GM21423 (cell line): ENCODE measurements around the gene PPP2R3B.
"Not testable (repeated sequence)": the region's sequence is repeated elsewhere in the genome, so short reads cannot be mapped to it uniquely, and the experiment has no call there.

Source experiments
- ATAC-seq: cut with Tn5 transposase; IDR thresholded peaks from one replicate; pipeline ENCODE4 v1.9.1; 2021; ENCODE audit warnings: mild to moderate bottlenecking, moderate library complexity; ENCODE audit not compliant: unreplicated experiment

The PPP2R3B gene

GRCh38 chrX:340641-341423, 45.9 kb downstream of the PPP2R3B start:
- no peak for ATAC-seq

- ATAC-seq, result no peak
Observed at GRCh38 chrX:340121-340520, 46.6 kb downstream of the PPP2R3B start.

- ATAC-seq, result no peak
Observed at GRCh38 chrX:338836-339400, 47.8 kb downstream of the PPP2R3B start.

DNA sequence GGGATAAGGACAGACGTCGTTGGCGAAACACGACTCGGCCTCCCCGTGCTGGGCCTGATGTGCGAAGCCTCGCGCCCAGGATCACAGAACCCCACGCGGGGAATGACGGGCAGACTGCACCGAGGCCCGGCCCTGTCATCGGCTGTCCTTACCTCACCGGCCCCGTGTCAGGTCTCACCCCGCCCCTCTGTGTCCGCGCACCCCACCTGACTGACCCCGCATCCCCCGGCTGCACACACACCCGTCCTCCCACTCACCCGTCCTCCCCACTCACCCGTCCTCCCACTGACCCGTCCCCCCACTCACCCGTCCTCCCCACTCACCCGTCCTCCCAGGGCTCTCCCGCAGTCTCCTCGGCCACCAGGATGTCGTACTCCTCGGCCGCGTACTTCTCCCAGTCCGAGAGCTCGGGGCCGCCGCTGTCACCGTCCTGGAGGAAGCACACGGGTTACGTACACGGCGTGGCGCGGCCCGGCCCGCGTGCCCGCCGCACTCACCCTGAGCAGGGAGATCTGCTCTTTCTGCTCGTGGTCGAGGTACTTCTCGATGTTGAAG, 48.3 kb downstream of the PPP2R3B start:
- no peak for ATAC-seq

DNA sequence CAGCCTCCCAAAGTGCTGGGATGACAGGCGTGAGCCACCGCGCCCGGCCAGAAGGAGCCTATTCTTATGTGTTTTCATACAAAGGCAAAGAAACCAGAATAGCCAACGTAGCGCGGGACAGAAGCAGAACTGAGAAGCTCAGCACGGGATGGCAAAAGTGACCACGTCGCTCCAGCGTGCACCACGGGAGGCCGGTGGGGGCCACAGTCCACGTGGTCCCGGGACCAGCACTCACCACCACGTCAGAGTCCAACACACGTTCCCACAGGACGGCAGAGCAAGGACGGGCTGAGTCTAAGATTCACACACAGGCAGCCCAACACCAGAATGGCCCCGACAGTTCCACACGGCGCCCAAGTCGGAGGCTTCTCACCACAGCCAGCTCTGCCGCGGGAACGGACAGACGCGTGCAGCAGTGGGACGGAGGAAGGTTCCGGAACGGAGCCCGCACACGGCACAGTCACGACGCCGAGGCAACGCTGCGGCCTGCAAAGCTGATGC, 49.3 kb downstream of the PPP2R3B start:
- no peak for ATAC-seq

DNA sequence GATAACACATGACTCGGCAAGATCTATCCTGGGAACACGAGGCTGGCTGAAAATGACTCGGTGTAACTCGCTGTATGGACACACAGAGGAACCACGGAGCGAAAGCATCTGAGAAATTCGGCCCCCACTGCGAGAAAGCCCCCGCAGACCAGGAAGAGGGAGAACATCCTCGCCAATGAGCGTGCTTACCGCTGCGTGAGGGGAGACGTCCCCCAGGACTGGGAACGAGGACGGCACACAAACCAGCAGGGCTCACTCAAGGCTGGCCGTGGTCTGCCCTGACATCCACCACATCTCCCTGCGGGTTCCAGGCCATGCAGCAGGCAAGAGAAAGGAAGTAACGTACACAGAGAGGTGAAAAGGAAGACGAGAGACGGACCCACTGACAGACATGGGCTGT, 50.5 kb downstream of the PPP2R3B start:
- no peak for ATAC-seq

GRCh38 chrX:335758-336155, 51.0 kb downstream of the PPP2R3B start:
- ATAC-seq, result no peak

DNA sequence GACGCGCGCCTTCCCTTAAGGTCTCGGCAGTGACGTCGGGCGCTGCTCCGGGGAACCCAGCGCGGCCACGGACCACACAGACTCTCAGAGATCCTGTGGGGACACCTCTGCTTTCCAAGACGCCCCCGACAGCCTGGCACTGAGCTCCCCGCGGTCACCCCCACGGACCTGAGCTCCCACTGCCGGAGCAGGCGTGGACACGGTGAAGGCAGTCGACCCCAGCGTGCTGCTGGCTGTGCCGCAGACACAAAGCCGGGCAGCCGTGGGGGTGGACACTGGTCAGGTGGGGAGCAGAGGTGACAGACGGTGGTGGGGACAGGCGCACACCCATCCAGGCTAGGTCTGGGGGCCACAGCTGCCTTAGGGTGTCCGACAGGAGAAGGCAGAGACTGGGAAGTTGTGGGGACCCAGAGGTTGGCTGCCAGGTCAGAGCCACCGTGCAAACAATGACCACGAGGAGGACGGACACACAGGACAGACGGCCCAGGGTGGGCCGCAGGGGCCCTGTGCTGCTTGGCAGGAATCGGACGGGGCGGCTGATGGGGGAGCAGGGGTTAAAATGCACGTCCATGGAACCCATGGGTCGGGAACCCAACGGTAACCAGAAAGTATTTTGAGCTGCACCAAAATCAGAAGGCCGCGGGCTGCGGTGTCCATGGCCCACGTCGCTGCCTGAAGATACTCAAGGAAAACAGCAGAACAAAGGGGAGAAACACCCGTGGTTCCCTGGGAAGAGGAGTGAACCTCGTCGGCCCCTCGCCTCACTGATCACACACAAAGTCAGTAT, 51.5 kb downstream of the PPP2R3B start:
- ATAC-seq, result no peak

GRCh38 chrX:334331-334891, 52.3 kb downstream of the PPP2R3B start:
- no peak for ATAC-seq

DNA sequence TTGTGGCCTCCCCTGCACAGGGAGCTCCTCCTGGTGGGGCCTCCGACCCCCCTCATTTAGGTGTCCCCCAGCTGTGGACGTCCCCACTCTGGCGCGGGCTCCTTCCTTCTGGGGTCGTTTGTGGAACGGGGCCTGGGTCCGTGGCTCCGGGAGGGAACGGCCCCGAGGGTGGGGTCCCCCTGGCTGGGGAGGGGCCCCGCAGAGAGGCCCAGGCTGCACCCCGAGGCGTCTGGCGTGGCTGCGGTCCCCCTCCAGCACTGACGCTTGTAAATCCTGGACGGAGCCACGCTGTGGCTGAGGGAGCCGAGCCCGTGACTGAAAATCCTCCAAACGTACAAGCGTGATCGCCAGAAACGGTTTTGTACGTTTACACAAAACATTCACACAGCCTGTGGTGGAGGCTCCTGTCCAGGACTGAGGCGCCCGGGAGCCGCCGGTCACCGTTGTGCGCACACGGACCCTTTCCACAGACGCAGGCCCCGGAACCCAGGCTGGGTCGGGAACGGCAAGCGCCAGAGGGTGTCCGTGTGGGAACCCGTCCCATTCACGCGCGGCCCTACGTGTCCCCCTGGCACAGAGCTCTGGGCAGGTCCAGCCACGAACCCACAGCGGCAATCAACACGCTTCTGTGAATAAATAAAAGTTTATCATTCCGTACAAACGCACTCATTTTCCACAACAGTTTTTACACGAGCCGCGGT, 52.9 kb downstream of the PPP2R3B start:
- ATAC-seq, result no peak

DNA sequence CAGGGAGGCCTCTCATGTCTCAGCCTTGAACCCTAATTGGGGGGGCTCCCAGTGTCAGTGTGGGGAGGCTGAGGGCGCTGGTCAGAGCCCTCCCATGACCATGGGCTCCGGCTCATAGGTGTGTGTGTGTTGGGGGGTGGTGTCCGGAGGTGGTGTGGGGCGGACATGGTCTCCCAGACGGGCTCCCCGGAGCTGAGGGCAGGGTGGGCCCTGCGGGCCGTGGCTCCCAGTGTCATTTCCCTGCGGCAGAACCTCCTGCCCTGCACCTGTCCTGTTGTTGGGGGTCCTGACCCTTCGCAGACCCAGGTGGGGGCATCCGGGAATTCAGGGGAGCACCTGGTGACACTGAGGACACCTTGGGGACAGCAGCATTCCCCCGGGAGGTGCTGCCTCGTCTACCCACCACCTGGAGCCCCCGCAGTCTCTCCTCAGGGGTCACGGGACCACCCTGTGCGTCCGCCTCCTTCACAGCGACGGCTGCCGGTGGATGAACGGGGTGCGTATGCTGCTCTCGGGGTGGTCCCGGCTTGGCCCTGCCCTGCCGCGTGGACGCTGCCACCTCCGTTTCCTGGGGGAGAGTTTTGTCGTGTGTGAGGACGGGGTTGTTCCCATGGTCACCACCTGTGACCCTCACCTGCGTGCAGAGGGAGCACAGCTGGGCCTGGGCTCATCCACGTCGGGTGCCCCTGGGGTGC, 53.6 kb downstream of the PPP2R3B start:
- ATAC-seq, result no peak

- ATAC-seq, result no peak
Observed at GRCh38 chrX:332496-332860, 54.2 kb downstream of the PPP2R3B start.

DNA sequence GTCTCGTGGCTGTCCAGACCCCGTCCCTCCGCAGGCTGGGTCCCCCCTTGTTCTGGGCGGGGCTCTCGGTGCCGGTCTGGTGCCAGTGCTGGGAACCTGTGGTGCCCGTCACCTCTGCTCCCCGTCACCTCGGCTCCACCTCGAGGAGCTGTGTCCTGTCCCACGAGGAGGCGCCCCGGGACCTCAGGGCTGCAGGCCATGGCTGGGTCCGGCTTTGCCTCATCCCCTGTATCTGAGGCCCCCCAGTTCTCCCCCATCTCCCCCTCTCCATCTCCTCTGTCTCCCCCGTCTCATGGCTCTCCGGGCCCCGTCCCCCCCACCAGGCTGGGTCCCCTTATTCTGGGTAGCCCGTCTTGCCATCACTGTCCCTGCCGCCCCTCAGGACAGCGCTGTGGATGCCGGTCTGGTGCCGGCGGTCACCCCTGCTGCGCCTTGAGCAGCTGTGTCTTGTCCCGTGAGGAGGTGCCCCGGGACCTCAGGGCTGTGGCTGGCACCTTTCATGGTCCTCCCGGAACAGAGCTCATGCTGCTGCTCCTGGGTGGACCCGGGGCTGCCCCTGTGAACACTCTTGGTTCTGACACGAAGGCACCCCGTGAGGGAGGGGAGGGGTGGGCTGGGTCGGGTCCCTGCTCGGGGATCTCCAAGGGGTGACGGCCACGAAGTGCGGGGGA, 54.7 kb downstream of the PPP2R3B start:
- no peak for ATAC-seq

DNA sequence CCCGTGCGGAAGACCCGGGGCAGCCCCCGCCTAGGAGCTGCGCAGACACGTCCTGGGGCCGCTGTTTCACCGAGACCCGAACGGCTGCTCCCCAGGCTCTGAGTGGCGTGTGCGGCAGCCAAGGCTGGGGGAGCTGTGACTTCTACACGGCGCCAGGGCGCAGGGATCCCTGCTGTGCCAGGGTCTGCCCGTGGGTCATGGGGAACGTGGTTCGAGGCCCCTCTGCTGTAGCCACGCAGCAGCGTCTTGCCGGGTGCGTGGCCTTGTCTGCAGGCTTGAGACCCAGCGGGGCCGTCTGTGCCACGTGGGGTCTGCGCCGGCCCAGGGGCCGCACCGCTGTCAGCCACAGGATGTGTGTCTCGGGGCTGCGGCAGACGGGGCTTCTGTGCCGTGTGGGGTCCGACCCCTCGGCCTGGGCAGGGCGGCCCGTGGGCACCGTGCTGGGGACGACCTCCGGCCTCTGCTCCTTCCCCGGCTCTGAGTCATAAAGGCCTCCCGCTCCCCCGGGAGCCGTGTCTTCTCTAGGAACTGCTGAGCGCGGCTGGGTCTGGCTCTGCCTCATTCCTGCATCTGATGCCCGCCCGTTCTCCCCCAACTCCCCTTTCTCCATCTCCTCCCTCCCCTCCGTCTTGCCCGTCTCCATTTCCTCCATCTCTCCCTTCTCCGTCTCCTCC, 55.4 kb downstream of the PPP2R3B start:
- ATAC-seq, result no peak

DNA sequence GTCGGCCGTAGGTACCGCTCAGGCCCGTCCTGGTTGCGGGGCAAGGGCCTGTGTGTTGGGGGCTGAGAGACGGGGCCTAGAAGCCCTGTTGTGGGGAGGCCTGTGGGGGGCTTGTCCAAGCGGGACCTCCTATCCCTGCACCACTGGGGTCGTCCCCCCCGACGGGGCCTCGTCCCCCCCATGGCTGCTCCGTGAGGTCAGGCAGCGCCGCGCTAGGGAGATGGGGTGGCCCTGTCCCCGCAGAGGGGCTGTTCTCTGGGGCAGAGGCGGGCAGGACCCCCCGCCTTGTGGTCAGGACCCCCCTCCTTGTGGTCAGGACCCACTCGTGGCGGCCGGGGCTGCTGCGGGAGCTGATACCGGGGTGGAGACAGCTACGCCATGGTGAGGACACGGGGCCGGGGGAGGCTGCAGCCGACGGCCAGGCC, 56.0 kb downstream of the PPP2R3B start:
- no peak for ATAC-seq

- ATAC-seq, result not testable (repeated sequence)
Observed at GRCh38 chrX:330141-330725, 56.5 kb downstream of the PPP2R3B start.

DNA sequence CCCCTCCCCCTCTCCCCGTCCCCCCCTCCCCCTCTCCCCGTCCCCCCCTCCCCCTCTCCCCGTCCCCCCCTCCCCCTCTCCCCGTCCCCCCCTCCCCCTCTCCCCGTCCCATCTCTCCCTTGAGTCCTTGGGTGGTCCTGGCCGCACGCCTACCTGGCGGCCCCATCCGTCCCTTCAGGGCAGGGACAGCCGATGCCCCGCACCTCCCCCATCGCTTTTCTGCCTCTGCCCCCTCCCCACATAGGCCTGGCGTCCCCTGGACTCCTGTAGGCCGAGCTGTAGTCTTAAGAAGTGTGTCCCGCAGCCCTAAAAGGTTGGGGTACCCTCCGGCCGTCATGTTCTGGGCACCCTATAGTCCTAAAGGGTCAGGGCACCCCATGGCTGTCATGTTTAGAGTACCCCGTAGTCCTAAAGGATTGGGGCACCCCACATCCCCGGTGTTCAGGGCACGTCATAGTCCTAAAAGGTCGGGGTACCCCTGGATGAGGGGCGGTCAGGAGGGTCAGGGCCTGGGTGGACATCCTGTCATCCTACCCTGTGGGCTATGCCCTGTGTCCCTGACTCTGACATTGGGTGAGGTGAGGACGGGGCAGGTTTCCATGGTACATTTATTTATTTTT, 57.3 kb downstream of the PPP2R3B start:
- no peak for ATAC-seq

- ATAC-seq, result no peak
Observed at GRCh38 chrX:327660-328126, 59.0 kb downstream of the PPP2R3B start.
